ENCODE data around the gene DYNLT4. TPM values are rescaled to one million over a fixed set of nuclear protein-coding genes. Genes with fewer than 3 reads are reported as not detected.
"Not testable (repeated sequence)": the region's sequence is repeated elsewhere in the genome, so short reads cannot be mapped to it uniquely, and the experiment has no call there.

The DYNLT4 gene
- 0.55 TPM for total RNA-seq

GRCh38 chr1:44806704-44807363, at the start of gene DYNLT4:
Gene DYNLT4, minus strand, starts transcription at chr1:44807351. Its CDS starts 683 bp downstream, at chr1:44806668.
- DNase-seq (ENCODE audit: low spot score) = no peak
- no peak for ATAC-seq

- no peak for ATAC-seq
These were observed 48.6 kb upstream of the DYNLT4 start for GRCh38 chr1:44855742-44856141.

GRCh38 chr1:44854970-44855369, 47.8 kb upstream of the DYNLT4 start:
- DNase-seq (ENCODE audit: low spot score) = no peak
- peak; percentile 31 for ATAC-seq

More at GRCh38 chr1:44855742-44856141, 48.6 kb upstream of the DYNLT4 start:
- no peak for DNase-seq (ENCODE audit: low spot score)

- ATAC-seq = no peak
These were observed 46.0 kb upstream of the DYNLT4 start for GRCh38 chr1:44853201-44853600.

GRCh38 chr1:44851308-44851707, 44.2 kb upstream of the DYNLT4 start:
- ATAC-seq = no peak
- DNase-seq (ENCODE audit: low spot score) = no peak

More at GRCh38 chr1:44853201-44853600, 46.0 kb upstream of the DYNLT4 start:
- no peak for DNase-seq (ENCODE audit: low spot score)

- DNase-seq (ENCODE audit: low spot score) = no peak
- no peak for ATAC-seq
These were observed 42.5 kb upstream of the DYNLT4 start for GRCh38 chr1:44849575-44850132.

GRCh38 chr1:44848456-44849181, 41.5 kb upstream of the DYNLT4 start:
- ATAC-seq (no peak), DNase-seq (ENCODE audit: low spot score) (no peak)

- DNase-seq (ENCODE audit: low spot score) = no peak
- no peak for ATAC-seq
These were observed 40.7 kb upstream of the DYNLT4 start for GRCh38 chr1:44847845-44848244.

GRCh38 chr1:44846985-44847384, 39.8 kb upstream of the DYNLT4 start:
- no peak for DNase-seq (ENCODE audit: low spot score)

GRCh38 chr1:44842862-44843655, 35.9 kb upstream of the DYNLT4 start, which contains the start of gene PTCH2:
Gene PTCH2, minus strand, starts transcription at chr1:44843253. Its CDS starts 321 bp downstream, at chr1:44842932.
- DNase-seq (ENCODE audit: low spot score) = no peak
- peak; percentile 76 for ATAC-seq

More at GRCh38 chr1:44846985-44847384, 39.8 kb upstream of the DYNLT4 start:
- ATAC-seq = no peak

GRCh38 chr1:44842486-44842861, 35.3 kb upstream of the DYNLT4 start:
- DNase-seq (ENCODE audit: low spot score) (no peak), ATAC-seq (peak; percentile 18)

GRCh38 chr1:44839576-44839975, 32.4 kb upstream of the DYNLT4 start:
- DNase-seq (ENCODE audit: low spot score) = no peak

GRCh38 chr1:44838294-44838693, 31.1 kb upstream of the DYNLT4 start:
- not testable (repeated sequence) for ATAC-seq; DNase-seq (ENCODE audit: low spot score)

More at GRCh38 chr1:44839576-44839975, 32.4 kb upstream of the DYNLT4 start:
- no peak for ATAC-seq

- peak; percentile 76 for DNase-seq (ENCODE audit: low spot score)
- peak; percentile 94 for ATAC-seq
These were observed 28.9 kb upstream of the DYNLT4 start for GRCh38 chr1:44835738-44836675.

GRCh38 chr1:44834328-44834727, 27.2 kb upstream of the DYNLT4 start:
- ATAC-seq (no peak), DNase-seq (ENCODE audit: low spot score) (no peak)

- DNase-seq (ENCODE audit: low spot score) (no peak), ATAC-seq (no peak)
These were observed 25.0 kb upstream of the DYNLT4 start for GRCh38 chr1:44832056-44832705.

- no peak for DNase-seq (ENCODE audit: low spot score)
These were observed 24.4 kb upstream of the DYNLT4 start for GRCh38 chr1:44831516-44831915.

GRCh38 chr1:44830900-44831304, 23.8 kb upstream of the DYNLT4 start:
- DNase-seq (ENCODE audit: low spot score) (no peak), ATAC-seq (no peak)

More at GRCh38 chr1:44831516-44831915, 24.4 kb upstream of the DYNLT4 start:
- ATAC-seq = no peak
